Suprapubic skin (tissue), 3 donors: ENCODE data around the gene CHDH.

Experiments used
- POLR2AphosphoS5 ChIP-seq, 3 donors: sonication (generic); formaldehyde crosslinking; IDR thresholded peaks; one replicate each; pipeline ENCODE4 v1.6.1; 2017; ENCODE audit warnings: antibody characterized with exemption in 3 of 3
- TF ChIP-seq, protein P1 (sequence below), 2 donors: fragments of 200-600 bp in 1 of 2; fragments of 450-650 bp in 1 of 2; sonication (generic) in 1 of 2; IDR thresholded peaks; one replicate each; pipeline ENCODE4 v1.5.1; 2016 to 2019; ENCODE audit warnings: antibody characterized with exemption in 2 of 2, mild to moderate bottlenecking in 1 of 2, moderate library complexity in 1 of 2

DNA sequence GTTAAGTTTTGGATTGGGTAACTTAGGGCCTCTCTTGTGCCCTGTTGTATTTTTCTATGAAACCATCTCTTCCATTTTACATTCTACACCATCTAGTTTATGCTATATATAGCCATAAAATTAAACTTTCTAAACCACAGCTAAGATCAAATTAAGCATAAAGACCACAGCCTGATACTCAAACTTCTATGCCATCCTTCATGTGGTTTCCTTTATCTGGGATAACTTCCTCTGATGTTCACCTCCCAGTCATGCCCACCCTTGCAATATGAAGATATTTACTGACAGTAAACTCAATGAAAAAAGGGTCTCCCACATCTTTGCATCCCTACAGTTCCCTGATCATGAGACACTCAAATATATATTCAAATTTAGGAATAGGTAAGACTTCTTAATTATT, 41.2 kb upstream of the CHDH start:
- TF ChIP-seq, protein P1, sequence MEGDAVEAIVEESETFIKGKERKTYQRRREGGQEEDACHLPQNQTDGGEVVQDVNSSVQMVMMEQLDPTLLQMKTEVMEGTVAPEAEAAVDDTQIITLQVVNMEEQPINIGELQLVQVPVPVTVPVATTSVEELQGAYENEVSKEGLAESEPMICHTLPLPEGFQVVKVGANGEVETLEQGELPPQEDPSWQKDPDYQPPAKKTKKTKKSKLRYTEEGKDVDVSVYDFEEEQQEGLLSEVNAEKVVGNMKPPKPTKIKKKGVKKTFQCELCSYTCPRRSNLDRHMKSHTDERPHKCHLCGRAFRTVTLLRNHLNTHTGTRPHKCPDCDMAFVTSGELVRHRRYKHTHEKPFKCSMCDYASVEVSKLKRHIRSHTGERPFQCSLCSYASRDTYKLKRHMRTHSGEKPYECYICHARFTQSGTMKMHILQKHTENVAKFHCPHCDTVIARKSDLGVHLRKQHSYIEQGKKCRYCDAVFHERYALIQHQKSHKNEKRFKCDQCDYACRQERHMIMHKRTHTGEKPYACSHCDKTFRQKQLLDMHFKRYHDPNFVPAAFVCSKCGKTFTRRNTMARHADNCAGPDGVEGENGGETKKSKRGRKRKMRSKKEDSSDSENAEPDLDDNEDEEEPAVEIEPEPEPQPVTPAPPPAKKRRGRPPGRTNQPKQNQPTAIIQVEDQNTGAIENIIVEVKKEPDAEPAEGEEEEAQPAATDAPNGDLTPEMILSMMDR (IDR thresholded peaks at IDR 0.05) = no peak
- no peak for TF ChIP-seq POLR2AphosphoS5 (IDR thresholded peaks at IDR 0.05)
